Measurements from ENCODE around the gene TTC33. TPM values are rescaled to one million over a fixed set of nuclear protein-coding genes. Genes with fewer than 3 reads are reported as not detected.

Gene TTC33
- total RNA-seq, 4 donors from 2014 or later, result 20.2 to 49.0 (median 32.6) TPM

DNA sequence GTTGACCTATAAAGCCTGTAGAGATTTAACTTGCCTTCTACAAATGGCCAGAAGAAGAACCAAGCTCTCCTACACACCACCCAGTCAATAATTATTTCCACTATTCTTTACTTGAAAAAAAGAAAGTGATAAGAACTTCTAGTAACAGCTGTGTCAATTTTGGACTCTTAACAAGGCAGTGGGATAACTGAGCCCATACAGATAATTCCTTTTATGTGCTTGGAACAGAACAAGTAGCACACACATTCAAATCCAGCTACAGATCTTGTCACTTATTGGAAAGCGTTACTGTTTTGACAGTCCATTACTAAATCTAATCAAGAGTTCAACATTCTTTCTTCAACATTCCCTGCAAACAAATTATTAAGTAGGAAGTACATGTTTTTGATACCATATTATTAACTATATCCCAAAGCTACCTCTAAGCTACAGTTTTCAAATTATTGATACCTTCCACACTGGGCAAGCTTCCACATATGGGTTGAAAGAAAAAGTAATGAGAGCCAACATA lies 69.7 kb downstream of the TTC33 start:
- no peak for TF ChIP-seq POLR2A (IDR thresholded peaks at IDR 0.05)
- TF ChIP-seq, protein P1, sequence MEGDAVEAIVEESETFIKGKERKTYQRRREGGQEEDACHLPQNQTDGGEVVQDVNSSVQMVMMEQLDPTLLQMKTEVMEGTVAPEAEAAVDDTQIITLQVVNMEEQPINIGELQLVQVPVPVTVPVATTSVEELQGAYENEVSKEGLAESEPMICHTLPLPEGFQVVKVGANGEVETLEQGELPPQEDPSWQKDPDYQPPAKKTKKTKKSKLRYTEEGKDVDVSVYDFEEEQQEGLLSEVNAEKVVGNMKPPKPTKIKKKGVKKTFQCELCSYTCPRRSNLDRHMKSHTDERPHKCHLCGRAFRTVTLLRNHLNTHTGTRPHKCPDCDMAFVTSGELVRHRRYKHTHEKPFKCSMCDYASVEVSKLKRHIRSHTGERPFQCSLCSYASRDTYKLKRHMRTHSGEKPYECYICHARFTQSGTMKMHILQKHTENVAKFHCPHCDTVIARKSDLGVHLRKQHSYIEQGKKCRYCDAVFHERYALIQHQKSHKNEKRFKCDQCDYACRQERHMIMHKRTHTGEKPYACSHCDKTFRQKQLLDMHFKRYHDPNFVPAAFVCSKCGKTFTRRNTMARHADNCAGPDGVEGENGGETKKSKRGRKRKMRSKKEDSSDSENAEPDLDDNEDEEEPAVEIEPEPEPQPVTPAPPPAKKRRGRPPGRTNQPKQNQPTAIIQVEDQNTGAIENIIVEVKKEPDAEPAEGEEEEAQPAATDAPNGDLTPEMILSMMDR (IDR thresholded peaks at IDR 0.05 in 4 of 5, conservative IDR thresholded peaks at IDR 0.05 in 1 of 5), result no peak
- H3K4me1 ChIP-seq, result peaks cover 18 to 24% of the 10 kb centered on the region in 2 donors
- peak overlapping the region in 2 of 4 donors; percentile 1 to 78 for H3K4me3 ChIP-seq
- ATAC-seq (no peak), DNase-seq (no peak)
- intact Hi-C loops (cut with DNase I; ENCODE audit: low total_unique reads) (loop anchor here (5.0 kb wide), 2 partner anchors 664 to 739 kb away; no protein-coding TSS in a partner anchor), in situ Hi-C loops (cut with MboI; ENCODE audit: low sequenced_read_pairs in 4 of 4) (loop anchor here (5.0 to 25.0 kb wide), 7 partner anchors 299 to 1109 kb away; no protein-coding TSS in a partner anchor)
- peak overlapping the region; percentile 19 to 87 (median 54) for H3K27ac ChIP-seq
- H3K36me3 ChIP-seq, result no peaks in the 10 kb centered on the region
- peaks cover 13 to 32% (median 28%) of the 10 kb centered on the region in 3 donors for H3K27me3 ChIP-seq
- no peaks in the 10 kb centered on the region for H3K9me3 ChIP-seq

DNA sequence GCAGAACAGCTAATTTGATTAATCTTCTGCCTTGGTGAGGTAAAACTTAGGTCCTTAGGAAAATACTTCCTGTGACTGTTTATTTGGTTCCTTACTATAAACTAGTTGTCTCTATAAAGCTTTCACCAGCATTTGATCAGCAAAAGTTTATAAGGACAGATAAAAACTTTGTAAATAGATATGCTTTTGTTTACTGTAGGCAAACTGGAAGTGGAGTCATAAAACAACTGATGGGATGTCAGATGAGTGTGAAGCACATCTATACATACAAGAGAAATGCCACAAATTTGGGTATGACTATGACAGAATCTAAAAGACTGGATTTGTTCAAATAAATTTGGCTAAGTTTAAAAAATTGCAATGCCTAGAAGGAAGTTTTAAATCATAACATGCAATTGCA lies 70.6 kb downstream of the TTC33 start:
- Histone ChIP-seq H3K27me3 (peaks cover 21 to 40% (median 31%) of the 10 kb centered on the region in 3 donors), H3K27ac (peak overlapping the region; percentile 2 to 87 (median 78)), H3K36me3 (no peaks in the 10 kb centered on the region), H3K4me3 (peak overlapping the region in 3 of 4 donors; percentile 2 to 78 (median 5)), H3K4me1 (peaks cover 22 to 26% of the 10 kb centered on the region in 2 donors), H3K9me3 (no peaks in the 10 kb centered on the region)
- TF ChIP-seq, protein P1 (IDR thresholded peaks at IDR 0.05 in 4 of 5, conservative IDR thresholded peaks at IDR 0.05 in 1 of 5), result no peak
- TF ChIP-seq POLR2A (IDR thresholded peaks at IDR 0.05), result no peak
- in situ Hi-C loops (cut with MboI; ENCODE audit: low sequenced_read_pairs in 4 of 4), result loop anchor here (5.0 to 25.0 kb wide), 7 partner anchors 298 to 1108 kb away; no protein-coding TSS in a partner anchor
- intact Hi-C loops (cut with DNase I; ENCODE audit: low total_unique reads), result loop anchor here (5.0 kb wide), 2 partner anchors 663 to 738 kb away; no protein-coding TSS in a partner anchor
- no peak for DNase-seq
- ATAC-seq, result no peak

DNA sequence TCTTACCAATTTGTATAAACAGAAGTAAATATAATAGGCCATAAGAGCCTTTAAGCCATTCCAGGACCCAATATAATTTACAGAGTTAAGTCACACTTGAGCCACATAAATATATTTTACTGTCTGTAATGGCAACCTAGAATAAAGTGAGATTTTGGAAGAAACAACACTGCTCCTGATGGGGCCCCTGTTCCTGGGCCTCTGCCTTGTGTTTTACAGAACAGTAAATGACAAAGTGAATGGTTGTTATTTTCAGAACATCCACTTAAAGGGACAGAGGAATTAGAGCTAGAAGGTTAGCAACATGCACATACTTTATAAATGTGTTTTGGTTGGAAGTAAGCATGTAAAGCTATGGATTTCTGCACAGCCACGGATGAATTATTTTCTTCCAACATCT lies 72.5 kb downstream of the TTC33 start:
- TF ChIP-seq, protein P1 (IDR thresholded peaks at IDR 0.05 in 4 of 5, conservative IDR thresholded peaks at IDR 0.05 in 1 of 5), result no peak
- TF ChIP-seq POLR2A (IDR thresholded peaks at IDR 0.05), result no peak
- H3K27me3 ChIP-seq, result peaks cover 23 to 48% (median 35%) of the 10 kb centered on the region in 3 donors
- intact Hi-C loops (cut with DNase I; ENCODE audit: low total_unique reads) (no loop called here), in situ Hi-C loops (cut with MboI; ENCODE audit: low sequenced_read_pairs in 4 of 4) (loop anchor here (10.0 to 25.0 kb wide), 5 partner anchors 296 to 1096 kb away; no protein-coding TSS in a partner anchor)
- peaks cover 15 to 25% of the 10 kb centered on the region in 2 donors for H3K4me1 ChIP-seq
- no peak for ATAC-seq
- H3K9me3 ChIP-seq, result no peaks in the 10 kb centered on the region
- H3K36me3 ChIP-seq, result no peaks in the 10 kb centered on the region
- DNase-seq, result no peak
- H3K27ac ChIP-seq, result peak overlapping the region; percentile 76 to 87 (median 78)
- peak overlapping the region; percentile 78 to 80 (median 80) for H3K4me3 ChIP-seq

DNA sequence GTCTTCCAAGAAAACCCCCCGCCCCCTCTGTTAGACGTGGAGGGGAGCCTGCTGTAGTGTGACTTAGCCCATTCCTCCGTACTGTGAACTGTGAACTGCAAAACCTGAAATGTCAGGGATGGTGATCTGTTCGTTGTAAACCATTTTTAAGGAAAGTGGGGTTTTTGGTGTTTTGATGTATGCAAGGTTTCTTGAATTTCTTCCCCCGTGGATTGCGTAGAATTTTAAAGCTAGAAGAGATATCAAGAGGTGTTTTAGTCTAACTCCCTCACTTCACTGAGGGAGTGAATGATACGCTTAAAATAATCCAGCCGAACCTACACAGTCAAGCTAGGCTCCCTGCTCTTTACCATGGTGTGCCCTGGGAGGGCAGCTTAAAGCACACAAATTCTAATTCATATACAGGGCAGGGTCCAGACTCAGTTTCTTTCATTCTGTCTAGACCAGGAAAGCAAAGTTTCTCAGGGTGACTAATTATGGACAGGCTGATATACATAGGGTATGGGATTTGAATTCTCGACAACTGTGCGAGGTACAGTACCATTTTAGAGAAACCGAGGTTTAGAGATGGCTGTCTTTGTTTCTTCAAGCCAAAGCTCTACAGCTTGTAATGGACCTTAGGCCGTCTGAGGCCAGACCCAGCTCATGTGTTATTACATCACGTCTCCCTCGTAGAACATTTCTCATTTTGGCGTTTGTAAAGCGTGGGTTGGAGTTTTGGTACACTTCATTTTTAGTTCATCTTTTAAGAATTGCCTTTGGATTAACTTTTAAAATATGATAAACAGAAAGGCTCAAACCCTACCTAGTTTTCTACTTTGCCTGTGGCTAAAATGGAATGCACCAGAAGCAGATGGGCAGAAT lies 73.4 kb downstream of the TTC33 start:
- DNase-seq (peak in 1 of 2 donors; percentile 23), ATAC-seq (no peak)
- in situ Hi-C loops (cut with MboI; ENCODE audit: low sequenced_read_pairs in 4 of 4) (loop anchor here (10.0 to 25.0 kb wide), 5 partner anchors 295 to 1095 kb away; no protein-coding TSS in a partner anchor), intact Hi-C loops (cut with DNase I; ENCODE audit: low total_unique reads) (no loop called here)
- H3K27ac ChIP-seq, result peak overlapping the region; percentile 76 to 87 (median 78)
- peaks cover 23 to 54% (median 40%) of the 10 kb centered on the region in 3 donors for H3K27me3 ChIP-seq
- peak overlapping the region; percentile 78 to 80 (median 80) for H3K4me3 ChIP-seq
- no peaks in the 10 kb centered on the region for H3K36me3 ChIP-seq
- peaks cover 11 to 20% of the 10 kb centered on the region in 2 donors for H3K4me1 ChIP-seq
- no peaks in the 10 kb centered on the region for H3K9me3 ChIP-seq
- TF ChIP-seq, protein P1 (IDR thresholded peaks at IDR 0.05 in 4 of 5, conservative IDR thresholded peaks at IDR 0.05 in 1 of 5), result no peak
- TF ChIP-seq POLR2A (IDR thresholded peaks at IDR 0.05), result peak; percentile 9 to 33
